Central memory CD8-positive, alpha-beta T cell (primary cell): ENCODE measurements around the gene BTNL3.
A peak's percentile ranks its signal among the peaks of the same experiment; 100 is the strongest.

Source experiments
- ATAC-seq: fragments of 150-1000 bp; cut with Tn5 transposase; replicated peaks from 2 replicates; pipeline ENCODE4 v1.10.0; 2022; ENCODE audit warnings: mild to moderate bottlenecking, moderate FRiP score, moderate number of reproducible peaks; ENCODE audit not compliant: poor library complexity, severe bottlenecking; ENCODE audit errors: extremely low read depth
- DNase-seq, 2 donors: peaks; one replicate each; pipeline ENCODE4 v3.0.0; 2021; ENCODE audit warnings: low spot score in 2 of 2
- H3K27ac Mint-ChIP-seq: one replicate; pipeline ENCODE4 v1.8.0; 2022; ENCODE audit warnings: low read depth, mild to moderate bottlenecking, moderate library complexity, mixed read lengths
- H3K27me3 Mint-ChIP-seq: one replicate; pipeline ENCODE4 v1.8.0; 2022; ENCODE audit warnings: mixed read lengths
- H3K36me3 Mint-ChIP-seq: one replicate; pipeline ENCODE4 v1.8.0; 2022; ENCODE audit warnings: mild to moderate bottlenecking, moderate library complexity, mixed read lengths; ENCODE audit not compliant: insufficient read depth
- H3K4me1 Mint-ChIP-seq: one replicate; pipeline ENCODE4 v1.8.0; 2022; ENCODE audit warnings: mixed read lengths
- H3K4me3 Mint-ChIP-seq: one replicate; pipeline ENCODE4 v1.8.0; 2022; ENCODE audit warnings: mild to moderate bottlenecking, moderate library complexity, mixed read lengths
- H3K9me3 Mint-ChIP-seq: one replicate; pipeline ENCODE4 v1.8.0; 2022; ENCODE audit warnings: mixed read lengths

The BTNL3 gene

GRCh38 chr5:180988592-180988991 lies at the start of gene BTNL3:
BTNL3 (plus strand) TSS chr5:180988846; CDS start chr5:180989029, 183 bp downstream.
- no peak for DNase-seq
- Mint-ChIP-seq H3K27ac (no peak within 1 kb of the TSS), H3K36me3 (no peaks in the 10 kb centered on the region), H3K27me3 (peaks cover 33% of the 10 kb centered on the region), H3K9me3 (no peaks in the 10 kb centered on the region), H3K4me3 (no peak within 1 kb of the TSS), H3K4me1 (no peaks in the 10 kb centered on the region)
- ATAC-seq = no peak

DNA sequence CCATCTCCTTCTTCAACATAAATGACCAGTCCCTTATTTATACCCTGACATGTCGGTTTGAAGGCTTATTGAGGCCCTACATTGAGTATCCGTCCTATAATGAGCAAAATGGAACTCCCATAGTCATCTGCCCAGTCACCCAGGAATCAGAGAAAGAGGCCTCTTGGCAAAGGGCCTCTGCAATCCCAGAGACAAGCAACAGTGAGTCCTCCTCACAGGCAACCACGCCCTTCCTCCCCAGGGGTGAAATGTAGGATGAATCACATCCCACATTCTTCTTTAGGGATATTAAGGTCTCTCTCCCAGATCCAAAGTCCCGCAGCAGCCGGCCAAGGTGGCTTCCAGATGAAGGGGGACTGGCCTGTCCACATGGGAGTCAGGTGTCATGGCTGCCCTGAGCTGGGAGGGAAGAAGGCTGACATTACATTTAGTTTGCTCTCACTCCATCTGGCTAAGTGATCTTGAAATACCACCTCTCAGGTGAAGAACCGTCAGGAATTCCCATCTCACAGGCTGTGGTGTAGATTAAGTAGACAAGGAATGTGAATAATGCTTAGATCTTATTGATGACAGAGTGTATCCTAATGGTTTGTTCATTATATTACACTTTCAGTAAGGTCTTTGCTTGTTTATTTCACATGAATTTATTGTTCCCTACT lies 38.2 kb upstream of the BTNL3 start:
- Mint-ChIP-seq H3K27ac (no peak overlapping the region), H3K4me3 (no peak overlapping the region), H3K9me3 (no peaks in the 10 kb centered on the region)

DNA sequence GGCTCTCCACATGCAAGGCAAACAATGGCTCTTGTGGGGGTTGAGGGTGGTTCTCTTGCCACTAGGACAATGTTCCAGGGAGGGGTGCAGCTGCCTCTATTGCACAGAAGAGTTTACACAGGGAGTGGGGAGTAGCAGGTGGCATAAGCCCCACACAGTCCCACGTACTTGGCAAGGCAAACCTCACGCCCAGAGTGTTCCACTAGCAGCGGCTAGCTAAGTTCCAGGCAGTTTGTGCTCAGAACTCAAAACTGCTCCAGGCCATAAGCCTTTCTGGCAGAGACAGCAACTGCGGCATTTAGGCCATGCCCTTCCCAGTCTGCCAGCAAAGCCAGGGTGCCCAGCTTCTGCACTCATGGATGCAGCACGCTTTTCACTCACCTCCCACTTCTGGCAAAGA lies 29.0 kb upstream of the BTNL3 start:
- Mint-ChIP-seq H3K4me1 (peaks cover 5% of the 10 kb centered on the region), H3K4me3 (no peak overlapping the region), H3K9me3 (no peaks in the 10 kb centered on the region)

More for the DNA sequence above, 38.2 kb upstream of the BTNL3 start:
- peaks cover 2% of the 10 kb centered on the region for H3K36me3 Mint-ChIP-seq
- DNase-seq (no peak), ATAC-seq (no peak)
- no peaks in the 10 kb centered on the region for H3K27me3 Mint-ChIP-seq
- H3K4me1 Mint-ChIP-seq = no peaks in the 10 kb centered on the region

GRCh38 chr5:180960209-180960608 lies 28.4 kb upstream of the BTNL3 start:
- peaks cover under 1% of the 10 kb centered on the region for H3K36me3 Mint-ChIP-seq
- peaks cover 23% of the 10 kb centered on the region for H3K27me3 Mint-ChIP-seq
- ATAC-seq = no peak
- no peak overlapping the region for H3K27ac Mint-ChIP-seq
- no peak for DNase-seq
- H3K4me1 Mint-ChIP-seq = peaks cover 5% of the 10 kb centered on the region
- H3K9me3 Mint-ChIP-seq = no peaks in the 10 kb centered on the region
- H3K4me3 Mint-ChIP-seq = no peak overlapping the region

More for the DNA sequence above, 29.0 kb upstream of the BTNL3 start:
- Mint-ChIP-seq H3K36me3 (peaks cover 2% of the 10 kb centered on the region), H3K27me3 (peaks cover 23% of the 10 kb centered on the region), H3K27ac (no peak overlapping the region)
- DNase-seq (no peak), ATAC-seq (no peak)

DNA sequence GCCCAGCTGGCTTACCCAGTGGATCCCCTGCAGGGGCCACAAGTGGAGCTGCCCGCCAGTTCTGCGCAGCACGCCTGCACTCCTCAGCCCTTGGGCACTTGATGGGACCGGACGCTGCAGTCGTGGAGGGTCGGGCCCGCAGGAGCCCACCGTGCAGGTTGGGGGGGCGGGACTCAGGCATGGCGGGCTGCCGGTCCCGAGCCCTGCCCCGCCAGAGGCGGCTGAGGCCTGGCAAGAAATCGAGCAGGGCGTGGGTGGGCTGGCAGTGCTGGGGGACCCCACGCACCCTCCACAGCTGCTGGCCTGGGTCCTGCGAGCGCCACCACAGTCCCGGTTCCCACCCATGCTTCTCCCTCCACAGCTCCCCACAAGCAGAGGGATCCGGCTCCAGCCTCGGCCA lies 19.2 kb upstream of the BTNL3 start:
- Mint-ChIP-seq H3K4me1 (no peaks in the 10 kb centered on the region), H3K4me3 (no peak overlapping the region), H3K9me3 (no peaks in the 10 kb centered on the region), H3K27ac (no peak overlapping the region), H3K27me3 (peaks cover 14% of the 10 kb centered on the region), H3K36me3 (peaks cover 2% of the 10 kb centered on the region)
- no peak for DNase-seq
- ATAC-seq = no peak

GRCh38 chr5:180970336-180970735 lies 18.3 kb upstream of the BTNL3 start:
- ATAC-seq (no peak), DNase-seq (no peak)
- peaks cover 14% of the 10 kb centered on the region for H3K27me3 Mint-ChIP-seq
- H3K9me3 Mint-ChIP-seq = no peaks in the 10 kb centered on the region
- no peak overlapping the region for H3K27ac Mint-ChIP-seq
- no peaks in the 10 kb centered on the region for H3K4me1 Mint-ChIP-seq
- no peak overlapping the region for H3K4me3 Mint-ChIP-seq
- H3K36me3 Mint-ChIP-seq = peaks cover 2% of the 10 kb centered on the region

DNA sequence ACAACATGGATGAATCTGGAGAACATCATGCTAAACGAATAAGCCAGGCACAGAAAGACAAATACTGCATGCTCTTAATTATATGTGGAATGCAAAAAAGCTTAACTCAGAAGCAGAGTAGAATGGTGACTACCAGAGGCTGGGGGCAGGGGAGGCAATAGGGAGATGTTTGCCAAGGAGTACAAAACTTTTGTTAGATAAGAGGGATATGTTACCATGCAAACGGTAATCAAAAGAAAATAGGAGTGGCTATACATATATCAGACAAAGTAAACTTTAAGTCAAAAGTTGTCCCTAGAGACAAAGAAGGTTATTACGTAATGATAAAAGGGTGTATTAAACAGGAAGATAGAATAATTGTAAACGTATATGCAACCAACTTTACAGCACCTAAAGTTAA lies 17.8 kb upstream of the BTNL3 start:
- Mint-ChIP-seq H3K4me1 (no peaks in the 10 kb centered on the region), H3K27me3 (peaks cover 14% of the 10 kb centered on the region), H3K9me3 (no peaks in the 10 kb centered on the region), H3K36me3 (peaks cover 2% of the 10 kb centered on the region), H3K4me3 (no peak overlapping the region), H3K27ac (no peak overlapping the region)
- ATAC-seq (no peak), DNase-seq (no peak)

DNA sequence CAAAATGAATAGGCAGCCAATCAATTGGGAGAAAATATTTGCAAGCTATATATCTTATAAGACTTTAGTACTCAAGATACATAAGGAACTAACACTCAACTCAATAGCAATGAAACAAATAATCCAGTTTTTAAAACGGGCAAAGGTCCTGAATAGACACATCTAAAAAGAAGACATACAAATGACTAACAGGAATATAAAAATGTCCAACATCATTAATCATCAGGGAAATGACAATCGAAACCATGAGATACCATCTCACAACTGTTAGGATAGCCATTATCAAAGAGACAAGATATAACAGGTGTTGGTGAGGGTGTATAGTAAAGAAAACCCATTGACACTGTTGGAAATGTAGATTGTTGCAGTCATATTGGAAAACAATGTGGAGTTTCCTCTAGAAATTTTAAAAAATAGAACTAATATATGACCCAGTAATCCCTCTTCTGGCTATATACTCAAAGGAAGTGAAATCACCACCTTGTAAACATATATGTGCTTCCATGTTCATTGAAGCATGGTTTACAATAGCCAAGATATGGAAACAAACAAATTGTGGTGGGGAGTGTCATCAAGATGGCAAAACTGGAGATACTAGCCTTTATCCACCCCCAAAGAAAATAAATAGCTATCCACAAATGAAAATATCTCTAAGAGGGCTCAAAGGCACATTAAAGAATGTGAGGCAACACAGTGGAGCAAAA lies 13.9 kb upstream of the BTNL3 start:
- no peak overlapping the region for H3K27ac Mint-ChIP-seq
- H3K9me3 Mint-ChIP-seq = no peaks in the 10 kb centered on the region
- no peaks in the 10 kb centered on the region for H3K36me3 Mint-ChIP-seq
- no peak for DNase-seq
- no peaks in the 10 kb centered on the region for H3K4me1 Mint-ChIP-seq
- no peaks in the 10 kb centered on the region for H3K27me3 Mint-ChIP-seq
- H3K4me3 Mint-ChIP-seq = no peak overlapping the region
- no peak for ATAC-seq

GRCh38 chr5:180975338-180975737 lies 13.3 kb upstream of the BTNL3 start:
- ATAC-seq = peak; percentile 24
- H3K27me3 Mint-ChIP-seq = no peaks in the 10 kb centered on the region
- H3K36me3 Mint-ChIP-seq = no peaks in the 10 kb centered on the region
- H3K4me1 Mint-ChIP-seq = no peaks in the 10 kb centered on the region
- H3K4me3 Mint-ChIP-seq = no peak overlapping the region
- DNase-seq = no peak
- no peak overlapping the region for H3K27ac Mint-ChIP-seq
- H3K9me3 Mint-ChIP-seq = no peaks in the 10 kb centered on the region

DNA sequence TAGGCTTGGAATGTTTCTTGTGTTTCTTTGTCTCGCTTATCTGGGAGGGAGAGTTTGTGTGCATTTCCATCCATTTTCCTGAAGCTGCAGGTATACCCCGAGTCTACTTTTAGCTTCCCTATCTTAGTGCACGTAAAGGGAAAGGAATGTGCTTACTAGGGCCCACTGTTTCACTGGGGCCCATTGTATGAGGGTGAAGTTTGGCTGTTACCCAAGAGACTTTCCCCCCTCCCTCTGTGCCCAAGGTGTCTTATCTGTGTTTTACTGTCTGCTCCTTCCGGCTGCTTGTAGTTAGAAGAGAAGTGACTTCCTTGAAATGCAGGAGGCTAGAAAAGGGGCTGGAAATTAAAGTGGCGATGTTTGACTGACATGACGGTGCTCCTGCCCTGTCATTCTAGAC lies 12.1 kb upstream of the BTNL3 start:
- Mint-ChIP-seq H3K4me1 (no peaks in the 10 kb centered on the region), H3K4me3 (no peak overlapping the region), H3K27me3 (peaks cover 9% of the 10 kb centered on the region), H3K27ac (no peak overlapping the region), H3K9me3 (no peaks in the 10 kb centered on the region), H3K36me3 (no peaks in the 10 kb centered on the region)
- ATAC-seq (no peak), DNase-seq (no peak)

DNA sequence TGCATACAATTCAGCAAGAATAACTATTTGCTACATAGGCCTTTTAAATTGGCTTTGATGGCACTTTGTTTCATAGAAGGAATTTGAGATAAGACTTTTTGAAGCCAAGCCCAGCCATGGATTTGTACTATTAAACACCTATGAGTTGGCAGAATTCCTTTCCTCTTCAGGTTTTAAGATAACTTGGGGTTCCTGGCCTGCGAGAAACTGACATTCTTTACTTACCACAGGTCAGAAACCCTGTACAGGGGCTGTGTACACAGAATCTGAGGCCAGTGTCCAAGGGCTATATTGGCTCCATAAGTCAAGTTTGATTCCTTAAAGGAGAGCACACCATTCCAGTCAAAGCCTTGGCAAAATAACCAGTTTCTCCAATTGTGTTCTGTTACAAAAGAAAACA lies 10.8 kb upstream of the BTNL3 start:
- no peaks in the 10 kb centered on the region for H3K9me3 Mint-ChIP-seq
- no peaks in the 10 kb centered on the region for H3K36me3 Mint-ChIP-seq
- H3K27me3 Mint-ChIP-seq = peaks cover 16% of the 10 kb centered on the region
- no peaks in the 10 kb centered on the region for H3K4me1 Mint-ChIP-seq
- H3K27ac Mint-ChIP-seq = no peak overlapping the region
- no peak for DNase-seq
- no peak for ATAC-seq
- H3K4me3 Mint-ChIP-seq = no peak overlapping the region

GRCh38 chr5:180982008-180982741 lies 6.5 kb upstream of the BTNL3 start:
- no peaks in the 10 kb centered on the region for H3K9me3 Mint-ChIP-seq
- no peaks in the 10 kb centered on the region for H3K4me1 Mint-ChIP-seq
- no peak overlapping the region for H3K4me3 Mint-ChIP-seq
- H3K27ac Mint-ChIP-seq = no peak overlapping the region
- H3K27me3 Mint-ChIP-seq = peaks cover 26% of the 10 kb centered on the region
- H3K36me3 Mint-ChIP-seq = no peaks in the 10 kb centered on the region
- DNase-seq (no peak), ATAC-seq (no peak)

- Mint-ChIP-seq H3K27me3 (peaks cover 33% of the 10 kb centered on the region), H3K36me3 (no peaks in the 10 kb centered on the region), H3K27ac (no peak overlapping the region), H3K4me1 (no peaks in the 10 kb centered on the region), H3K4me3 (no peak overlapping the region), H3K9me3 (no peaks in the 10 kb centered on the region)
- no peak for ATAC-seq
- DNase-seq = no peak
These were observed 630 bp upstream of the BTNL3 start for GRCh38 chr5:180988016-180988415.
